Fibroblast of mammary gland (primary cell): Measurements from ENCODE around the gene EZH1.
A peak's percentile ranks its signal among the peaks of the same experiment; 100 is the strongest.

ENCODE experiments used
- DNase-seq: peaks from one replicate; pipeline ENCODE4 v3.0.0-alpha.2; 2010; ENCODE audit warnings: low read depth
- H3K4me3 ChIP-seq: 2 replicates; pipeline ENCODE4 v1.5.1; 2011; ENCODE audit warnings: low read depth, mild to moderate bottlenecking, low read length, moderate library complexity; ENCODE audit not compliant: control insufficient read depth
- TF ChIP-seq, protein P1 (sequence below): conservative IDR thresholded peaks from 2 replicates; pipeline ENCODE4 v1.5.1; 2011; ENCODE audit warnings: low read depth, low read length, inconsistent platforms; ENCODE audit not compliant: control insufficient read depth, insufficient read depth

The EZH1 gene

DNA sequence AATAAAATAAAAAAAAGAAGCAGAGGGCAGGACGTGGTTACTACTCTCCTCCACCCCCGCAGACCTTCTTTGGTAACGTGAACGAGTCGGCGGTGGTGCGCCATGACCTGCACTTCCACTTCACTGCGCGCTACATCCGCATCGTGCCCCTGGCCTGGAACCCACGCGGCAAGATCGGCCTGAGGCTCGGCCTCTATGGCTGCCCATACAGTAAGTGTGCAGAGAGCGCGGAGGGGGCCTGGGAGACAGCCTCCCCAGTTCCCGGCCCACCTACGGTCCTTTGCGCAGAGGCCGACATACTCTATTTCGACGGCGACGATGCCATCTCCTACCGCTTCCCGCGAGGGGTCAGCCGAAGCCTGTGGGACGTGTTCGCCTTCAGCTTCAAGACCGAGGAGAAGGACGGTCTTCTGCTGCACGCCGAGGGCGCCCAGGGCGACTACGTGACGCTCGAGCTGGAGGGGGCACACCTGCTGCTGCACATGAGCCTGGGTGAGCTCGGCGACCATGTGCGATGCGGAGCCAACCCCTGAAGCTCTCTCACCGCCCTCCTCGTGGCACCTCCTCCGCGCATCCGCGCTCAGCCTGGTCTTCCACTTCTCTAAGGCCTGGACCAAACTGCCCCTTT is 59.8 kb downstream of the EZH1 start:
- H3K4me3 ChIP-seq, result no peak overlapping the region
- no peak for DNase-seq
- TF ChIP-seq, protein P1, sequence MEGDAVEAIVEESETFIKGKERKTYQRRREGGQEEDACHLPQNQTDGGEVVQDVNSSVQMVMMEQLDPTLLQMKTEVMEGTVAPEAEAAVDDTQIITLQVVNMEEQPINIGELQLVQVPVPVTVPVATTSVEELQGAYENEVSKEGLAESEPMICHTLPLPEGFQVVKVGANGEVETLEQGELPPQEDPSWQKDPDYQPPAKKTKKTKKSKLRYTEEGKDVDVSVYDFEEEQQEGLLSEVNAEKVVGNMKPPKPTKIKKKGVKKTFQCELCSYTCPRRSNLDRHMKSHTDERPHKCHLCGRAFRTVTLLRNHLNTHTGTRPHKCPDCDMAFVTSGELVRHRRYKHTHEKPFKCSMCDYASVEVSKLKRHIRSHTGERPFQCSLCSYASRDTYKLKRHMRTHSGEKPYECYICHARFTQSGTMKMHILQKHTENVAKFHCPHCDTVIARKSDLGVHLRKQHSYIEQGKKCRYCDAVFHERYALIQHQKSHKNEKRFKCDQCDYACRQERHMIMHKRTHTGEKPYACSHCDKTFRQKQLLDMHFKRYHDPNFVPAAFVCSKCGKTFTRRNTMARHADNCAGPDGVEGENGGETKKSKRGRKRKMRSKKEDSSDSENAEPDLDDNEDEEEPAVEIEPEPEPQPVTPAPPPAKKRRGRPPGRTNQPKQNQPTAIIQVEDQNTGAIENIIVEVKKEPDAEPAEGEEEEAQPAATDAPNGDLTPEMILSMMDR, result no peak

DNA sequence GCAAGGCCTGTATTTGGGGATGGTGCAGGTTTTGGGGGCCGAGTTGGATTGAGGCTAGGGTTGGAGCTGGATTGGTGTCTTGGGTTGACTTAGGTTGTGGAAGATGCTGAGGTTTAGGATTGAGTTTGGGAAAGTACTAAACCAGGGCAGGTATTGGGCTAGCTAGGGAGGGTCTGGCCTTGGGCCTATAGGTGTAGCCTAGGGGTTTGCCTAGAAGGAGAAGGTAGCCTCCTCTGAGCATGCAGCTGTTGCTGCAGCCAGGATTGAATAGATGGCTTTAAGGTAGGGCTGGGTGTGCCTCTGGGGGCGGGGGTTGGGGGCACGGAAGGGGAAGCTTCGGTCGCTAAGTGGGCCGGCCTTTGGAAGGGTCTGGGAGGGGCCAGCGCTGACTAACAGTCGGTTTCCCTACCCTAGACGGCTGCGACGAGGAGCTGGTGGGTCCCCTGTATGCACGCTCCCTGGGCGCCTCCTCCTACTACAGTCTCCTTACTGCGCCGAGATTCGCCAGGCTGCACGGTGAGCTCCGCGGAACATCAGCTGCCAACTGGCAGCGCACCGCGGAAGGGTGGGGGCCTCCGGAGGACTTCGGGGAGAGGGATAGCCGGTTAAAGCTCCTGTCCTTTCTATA is 61.3 kb downstream of the EZH1 start:
- H3K4me3 ChIP-seq, result peak overlapping the region; percentile 64
- peak; percentile 31 for DNase-seq
- TF ChIP-seq, protein P1, result no peak

DNA sequence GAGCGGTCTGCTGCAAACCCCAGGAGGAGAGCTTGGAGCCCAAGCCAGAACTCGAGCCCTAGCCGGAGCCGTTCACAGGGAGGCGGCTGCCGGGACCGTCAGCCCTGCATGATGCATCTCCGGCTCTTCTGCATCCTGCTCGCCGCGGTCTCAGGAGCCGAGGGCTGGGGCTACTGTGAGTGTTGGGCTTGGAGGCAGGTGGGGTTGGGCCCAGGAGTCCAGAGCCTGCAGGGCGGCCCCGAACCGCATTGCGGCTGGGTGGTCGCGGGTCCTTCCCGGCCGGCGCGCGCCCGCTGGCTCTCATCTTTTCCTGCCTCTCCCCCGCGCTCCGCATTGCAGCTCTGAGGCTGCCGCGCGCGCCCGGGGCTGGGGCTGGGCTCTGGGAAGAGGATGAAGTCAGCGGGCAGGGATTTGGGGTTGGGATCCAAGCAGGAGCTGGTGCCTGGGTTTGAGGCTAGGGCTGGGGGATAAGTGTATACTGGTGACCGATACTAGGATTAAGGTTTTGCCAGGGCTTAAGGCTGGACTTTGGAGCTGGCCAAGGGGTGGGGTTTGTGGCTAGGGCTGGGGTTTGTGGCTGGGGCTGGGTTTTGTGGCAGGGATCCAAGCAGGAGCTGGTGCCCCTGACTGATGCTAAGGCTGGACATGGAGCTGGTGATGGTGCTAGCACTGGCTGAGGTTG is 62.0 kb downstream of the EZH1 start:
- peak; percentile 62 for DNase-seq
- TF ChIP-seq, protein P1, result no peak
- peak overlapping the region; percentile 64 for H3K4me3 ChIP-seq

DNA sequence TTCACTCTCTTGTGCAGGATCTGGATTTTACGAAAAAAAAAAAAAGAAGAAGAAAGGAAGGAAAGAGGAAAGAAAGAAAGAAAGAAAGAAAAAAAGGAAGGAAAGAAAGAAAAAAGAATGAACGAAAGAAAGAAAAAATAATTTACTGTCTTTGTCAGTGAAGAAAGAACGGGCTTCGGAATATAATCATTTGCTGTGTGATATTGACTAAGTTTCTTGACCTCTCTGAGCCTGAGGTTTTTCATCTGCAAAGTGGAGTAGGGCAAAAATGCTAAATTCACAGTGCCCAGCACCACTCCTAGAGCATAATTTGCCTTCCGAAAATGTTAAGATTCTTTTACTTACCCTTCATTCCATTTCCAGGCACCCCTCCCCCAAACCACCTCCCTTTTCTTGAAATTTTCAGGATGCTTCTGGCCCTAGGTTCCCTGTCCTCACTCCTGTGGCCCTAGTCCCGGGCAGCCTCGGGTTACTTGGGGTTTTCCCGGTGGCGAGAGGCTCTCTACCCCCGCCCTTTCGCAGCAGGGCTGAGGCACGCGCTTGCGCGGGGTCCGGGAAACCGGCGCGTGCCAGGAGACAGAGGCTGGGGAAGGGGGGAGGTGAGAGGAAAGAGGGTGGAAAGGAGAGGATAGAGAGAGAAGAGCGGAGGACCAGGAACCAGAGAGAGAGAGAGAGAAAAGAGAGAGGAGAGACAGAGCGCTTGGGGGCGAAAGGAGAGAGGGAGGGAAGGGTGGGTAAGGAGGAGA is 62.7 kb downstream of the EZH1 start, which contains the start of gene CNTNAP1:
Gene CNTNAP1 (plus strand): TSS at position 556 of the 746 bp plus-strand sequence. CDS start 299 bp downstream, outside the sequence.
- peak within 1 kb of the TSS; percentile 64 for H3K4me3 ChIP-seq
- TF ChIP-seq, protein P1, result no peak
- DNase-seq, result peak; percentile 68

DNA sequence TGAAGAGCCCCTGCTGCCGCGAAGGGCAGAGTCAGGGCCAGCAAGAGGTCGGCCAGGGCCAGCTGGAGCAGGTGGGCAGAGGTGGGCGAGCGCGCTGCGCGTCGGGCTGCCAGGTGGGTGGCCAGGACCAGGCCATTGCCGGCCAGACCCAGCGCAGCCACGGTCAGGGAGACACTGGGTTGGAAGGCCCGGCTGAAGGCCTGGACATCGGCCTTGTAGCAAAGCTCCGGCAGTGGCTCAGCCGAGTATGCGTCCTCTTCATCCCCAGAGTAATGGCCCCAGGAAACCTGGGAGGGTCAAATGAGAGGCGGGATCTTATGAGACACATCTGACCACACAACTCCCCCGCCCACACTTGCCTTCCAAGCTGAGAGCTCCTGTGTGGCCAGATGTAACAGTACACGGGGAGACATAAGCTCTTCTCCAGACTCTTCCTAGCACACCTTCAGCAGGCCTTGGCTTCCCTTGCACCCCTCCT is 64.5 kb downstream of the EZH1 start:
- TF ChIP-seq, protein P1, result no peak
- peak overlapping the region; percentile 12 for H3K4me3 ChIP-seq
- peak; percentile 78 for DNase-seq
